Measurements from ENCODE around the gene ZNF493.

DNA sequence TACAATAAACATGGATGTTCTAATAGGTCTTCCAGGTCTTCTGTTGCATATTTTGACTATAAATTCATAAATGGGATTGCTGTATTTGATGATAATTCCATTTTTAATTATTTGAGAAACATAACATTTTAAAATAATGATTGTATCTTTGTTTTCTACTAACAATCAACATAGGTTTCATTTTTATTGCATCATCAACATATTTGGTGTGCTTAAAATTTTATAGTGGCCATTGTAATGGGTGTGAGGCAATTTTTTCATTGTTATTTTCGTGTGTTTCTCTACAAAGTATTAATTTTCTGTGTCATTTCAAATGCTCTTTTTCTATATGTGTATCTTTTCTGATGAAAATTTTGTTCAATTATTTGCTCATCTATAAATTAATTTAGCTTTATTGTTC, 13.2 kb downstream of the ZNF493 start:
- TF ChIP-seq CTCF (IDR thresholded peaks at IDR 0.05; ENCODE audit: insufficient read depth, low read length, poor library complexity, severe bottlenecking) (no peak), EZH2phosphoT487 (conservative IDR thresholded peaks at IDR 0.05; ENCODE audit: low read length) (no peak)

All from SU-DHL-6 (cell line).